DOHH2 (cell line): ENCODE data around the gene ZFAND3.

Experiments
- H3F3A ChIP-seq: fragments of 200-600 bp; sonication (generic), shearing (Covaris generic); 2 replicates; pipeline ENCODE4 v1.6.0; 2016; ENCODE audit warnings: antibody characterized with exemption, mild to moderate bottlenecking; ENCODE audit not compliant: control insufficient read depth, insufficient read depth
- H3K27ac ChIP-seq: fragments of 200-600 bp; sonication (generic); 2 replicates; pipeline ENCODE4 v1.5.1; 2014; ENCODE audit warnings: low read depth, mild to moderate bottlenecking, low read length, moderate library complexity
- H3K27me3 ChIP-seq: fragments of 200-600 bp; sonication (generic); 2 replicates; pipeline ENCODE4 v1.6.1; 2014; ENCODE audit warnings: mild to moderate bottlenecking, low read length, mixed read lengths; ENCODE audit not compliant: control insufficient read depth
- H3K36me3 ChIP-seq: fragments of 200-600 bp; sonication (generic); 2 replicates; pipeline ENCODE4 v1.6.1; 2014; ENCODE audit warnings: mild to moderate bottlenecking, low read length, moderate library complexity, mixed read lengths; ENCODE audit not compliant: control insufficient read depth
- H3K4me1 ChIP-seq: fragments of 200-600 bp; sonication (generic); 2 replicates; pipeline ENCODE4 v1.6.1; 2014; ENCODE audit warnings: mild to moderate bottlenecking, low read length, mixed read lengths; ENCODE audit not compliant: control insufficient read depth
- H3K4me2 ChIP-seq: fragments of 200-600 bp; sonication (generic); 2 replicates; pipeline ENCODE4 v1.6.0; 2014; ENCODE audit warnings: mild to moderate bottlenecking, low read length, moderate library complexity
- H3K4me3 ChIP-seq: fragments of 200-600 bp; sonication (generic); 2 replicates; pipeline ENCODE4 v1.5.1; 2014; ENCODE audit warnings: mild to moderate bottlenecking, low read length, mixed read lengths
- H3K79me2 ChIP-seq: fragments of 200-600 bp; sonication (generic); 2 replicates; pipeline ENCODE4 v1.6.1; 2014; ENCODE audit warnings: mild to moderate bottlenecking, low read length, mixed read lengths; ENCODE audit not compliant: control insufficient read depth
- H3K9me2 ChIP-seq: fragments of 200-600 bp; sonication (generic); replicated peaks from 2 replicates; pipeline ENCODE4 v1.6.1; 2014; ENCODE audit warnings: mild to moderate bottlenecking, low read length, mixed read lengths; ENCODE audit not compliant: control insufficient read depth
- H3K9me3 ChIP-seq: fragments of 200-600 bp; sonication (generic); 2 replicates; pipeline ENCODE4 v1.6.1; 2014; ENCODE audit warnings: antibody characterized with exemption, low read length, mixed read lengths; ENCODE audit not compliant: control insufficient read depth, insufficient read depth
- H4K20me1 ChIP-seq: fragments of 200-600 bp; sonication (generic); 2 replicates; pipeline ENCODE4 v1.6.0; 2014; ENCODE audit warnings: low read depth, mild to moderate bottlenecking, antibody characterized with exemption, low read length, moderate library complexity; ENCODE audit not compliant: control insufficient read depth, insufficient read depth
- EZH2phosphoT487 ChIP-seq: fragments of 200-600 bp; sonication (generic); IDR thresholded peaks from 2 replicates; pipeline ENCODE4 v1.6.1; 2017; ENCODE audit warnings: borderline replicate concordance, mild to moderate bottlenecking, antibody characterized with exemption, low read length, moderate library complexity, mixed read lengths
- TF ChIP-seq, protein P1 (sequence below): fragments of 200-600 bp; sonication (generic); IDR thresholded peaks from one replicate; pipeline ENCODE4 v1.5.1; 2014; ENCODE audit warnings: antibody characterized with exemption, mild to moderate bottlenecking, low read depth, low read length; ENCODE audit not compliant: poor library complexity, severe bottlenecking

The ZFAND3 gene

GRCh38 chr6:38160831-38161230 lies 341.3 kb downstream of the ZFAND3 start:
- Histone ChIP-seq H3K9me3 (no peaks in the 10 kb centered on the region), H3K27ac (no peak overlapping the region), H3K36me3 (no peaks in the 10 kb centered on the region), H3F3A (no peaks in the 10 kb centered on the region), H3K27me3 (no peaks in the 10 kb centered on the region), H4K20me1 (no peaks in the 10 kb centered on the region), H3K4me1 (no peaks in the 10 kb centered on the region), H3K79me2 (no peaks in the 10 kb centered on the region), H3K4me2 (no peak overlapping the region), H3K9me2 (no peaks in the 10 kb centered on the region), H3K4me3 (no peak overlapping the region)
- TF ChIP-seq, protein P1, sequence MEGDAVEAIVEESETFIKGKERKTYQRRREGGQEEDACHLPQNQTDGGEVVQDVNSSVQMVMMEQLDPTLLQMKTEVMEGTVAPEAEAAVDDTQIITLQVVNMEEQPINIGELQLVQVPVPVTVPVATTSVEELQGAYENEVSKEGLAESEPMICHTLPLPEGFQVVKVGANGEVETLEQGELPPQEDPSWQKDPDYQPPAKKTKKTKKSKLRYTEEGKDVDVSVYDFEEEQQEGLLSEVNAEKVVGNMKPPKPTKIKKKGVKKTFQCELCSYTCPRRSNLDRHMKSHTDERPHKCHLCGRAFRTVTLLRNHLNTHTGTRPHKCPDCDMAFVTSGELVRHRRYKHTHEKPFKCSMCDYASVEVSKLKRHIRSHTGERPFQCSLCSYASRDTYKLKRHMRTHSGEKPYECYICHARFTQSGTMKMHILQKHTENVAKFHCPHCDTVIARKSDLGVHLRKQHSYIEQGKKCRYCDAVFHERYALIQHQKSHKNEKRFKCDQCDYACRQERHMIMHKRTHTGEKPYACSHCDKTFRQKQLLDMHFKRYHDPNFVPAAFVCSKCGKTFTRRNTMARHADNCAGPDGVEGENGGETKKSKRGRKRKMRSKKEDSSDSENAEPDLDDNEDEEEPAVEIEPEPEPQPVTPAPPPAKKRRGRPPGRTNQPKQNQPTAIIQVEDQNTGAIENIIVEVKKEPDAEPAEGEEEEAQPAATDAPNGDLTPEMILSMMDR, result no peak
- TF ChIP-seq EZH2phosphoT487, result no peak

DNA sequence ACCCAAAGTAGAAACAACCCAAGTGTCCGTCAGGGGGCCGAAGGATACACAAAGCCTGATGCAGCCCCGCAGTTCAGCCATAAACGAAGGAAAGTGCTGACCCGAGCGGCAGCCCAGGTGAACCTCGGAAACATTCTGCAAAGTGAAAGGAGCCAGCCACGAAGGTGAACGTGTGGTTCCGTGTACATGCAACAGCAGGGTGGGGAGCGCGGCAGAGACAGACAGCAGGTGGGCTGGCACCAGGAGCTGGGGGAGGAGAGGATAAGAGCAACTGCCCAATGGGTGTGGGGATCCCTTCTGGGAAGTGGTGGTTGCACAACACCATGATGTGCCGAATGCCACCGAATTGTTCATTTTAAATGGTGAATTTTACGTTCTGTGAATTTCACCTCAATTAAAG lies 341.8 kb downstream of the ZFAND3 start:
- H3K4me3 ChIP-seq, result no peak overlapping the region
- no peak overlapping the region for H3K27ac ChIP-seq
- H3K4me2 ChIP-seq, result no peak overlapping the region
- no peaks in the 10 kb centered on the region for H3K4me1 ChIP-seq
- no peaks in the 10 kb centered on the region for H3K79me2 ChIP-seq
- no peaks in the 10 kb centered on the region for H3K36me3 ChIP-seq
- no peaks in the 10 kb centered on the region for H3K9me2 ChIP-seq
- no peaks in the 10 kb centered on the region for H3F3A ChIP-seq
- H4K20me1 ChIP-seq, result no peaks in the 10 kb centered on the region
- no peaks in the 10 kb centered on the region for H3K27me3 ChIP-seq
- TF ChIP-seq, protein P1, result no peak
- TF ChIP-seq EZH2phosphoT487, result no peak
- H3K9me3 ChIP-seq, result no peaks in the 10 kb centered on the region

DNA sequence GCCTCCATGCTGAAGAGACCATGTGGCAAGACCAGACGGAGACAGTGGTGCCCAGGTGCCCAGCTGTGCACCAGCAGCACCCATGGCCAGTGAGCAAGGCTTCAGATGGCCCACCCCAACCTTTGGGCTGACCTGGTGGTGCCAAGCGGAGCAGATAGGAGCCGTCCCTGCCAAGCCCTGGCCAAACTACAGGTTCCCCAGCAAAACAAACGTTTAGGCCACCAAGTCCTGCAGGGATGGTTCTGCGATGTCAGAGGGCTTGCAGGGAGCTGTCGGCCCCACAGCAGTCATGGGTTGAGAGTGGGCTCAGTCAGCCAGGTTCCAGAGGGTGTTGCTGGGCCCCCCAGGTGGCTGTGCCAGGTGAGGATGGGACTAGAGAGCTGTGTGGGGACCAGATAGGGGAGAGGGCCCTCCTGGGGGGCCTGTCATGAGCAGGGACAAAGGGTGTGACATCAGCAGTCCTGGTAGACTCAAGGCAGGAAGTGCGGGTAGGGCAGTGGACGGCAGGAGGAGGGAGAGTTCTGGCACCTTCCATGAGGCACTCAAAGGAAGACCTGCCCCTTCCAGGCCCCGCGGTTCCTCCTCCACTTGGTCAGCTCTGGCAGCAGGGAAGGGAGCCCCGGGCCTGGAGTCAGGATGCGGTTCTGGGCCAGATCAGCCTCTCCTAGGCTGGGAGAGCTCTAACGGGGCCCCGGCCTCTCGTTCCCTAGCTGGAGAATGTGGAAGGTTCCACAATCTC lies 342.4 kb downstream of the ZFAND3 start:
- TF ChIP-seq, protein P1, result no peak
- no peak for TF ChIP-seq EZH2phosphoT487
- no peak overlapping the region for H3K27ac ChIP-seq
- H3K36me3 ChIP-seq, result no peaks in the 10 kb centered on the region

More for the DNA sequence above, 342.4 kb downstream of the ZFAND3 start:
- no peaks in the 10 kb centered on the region for H3K9me3 ChIP-seq
- no peaks in the 10 kb centered on the region for H3F3A ChIP-seq
- no peaks in the 10 kb centered on the region for H3K4me1 ChIP-seq
- H3K4me3 ChIP-seq, result no peak overlapping the region
- no peaks in the 10 kb centered on the region for H3K79me2 ChIP-seq
- H4K20me1 ChIP-seq, result no peaks in the 10 kb centered on the region
- H3K4me2 ChIP-seq, result no peak overlapping the region
- H3K9me2 ChIP-seq, result no peaks in the 10 kb centered on the region
- no peaks in the 10 kb centered on the region for H3K27me3 ChIP-seq
